GM12891 (cell line): ENCODE measurements around the gene SEC61A2.

Experiments used
- POLR2A ChIP-seq: IDR thresholded peaks from 2 replicates; pipeline ENCODE4 v1.6.1; 2011; ENCODE audit warnings: low read depth, low read length, control low read depth
- SPI1 ChIP-seq: IDR thresholded peaks from 2 replicates; pipeline ENCODE4 v1.6.1; 2011; ENCODE audit warnings: low read depth, low read length, control low read depth

GRCh38 chr10:12091421-12091820 is 38.1 kb upstream of the SEC61A2 start:
- no peak for TF ChIP-seq POLR2A
- TF ChIP-seq SPI1, result no peak
